GM12873 (cell line): ENCODE data around the gene TMA7B.

Experiments
- CTCF ChIP-seq: IDR thresholded peaks from 2 replicates; pipeline ENCODE4 v1.5.1; 2012; ENCODE audit warnings: low read depth, mild to moderate bottlenecking, moderate library complexity, low read length, control low read depth; ENCODE audit not compliant: insufficient read depth; ENCODE audit errors: missing control alignments

TMA7B gene

DNA sequence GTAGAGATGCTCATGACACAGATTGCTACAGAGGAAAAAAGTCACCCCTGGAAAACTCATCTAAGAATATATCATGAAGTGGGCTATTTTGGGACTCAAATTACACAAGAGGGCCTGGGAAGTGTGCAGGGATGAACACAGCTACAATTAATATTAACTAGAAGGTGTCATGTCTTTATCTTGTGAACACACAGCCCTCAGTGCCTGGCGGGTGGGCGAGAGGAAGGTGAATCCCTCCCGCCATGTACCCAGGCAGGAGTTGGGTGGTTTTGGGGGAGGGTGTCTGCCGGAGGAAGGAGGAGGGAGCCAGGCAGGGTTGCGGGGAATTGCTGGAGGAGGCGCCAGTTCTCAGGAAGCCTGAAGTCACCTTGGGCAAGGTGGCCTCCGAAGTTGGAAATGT is 29.4 kb downstream of the TMA7B start:
- no peak for TF ChIP-seq CTCF

DNA sequence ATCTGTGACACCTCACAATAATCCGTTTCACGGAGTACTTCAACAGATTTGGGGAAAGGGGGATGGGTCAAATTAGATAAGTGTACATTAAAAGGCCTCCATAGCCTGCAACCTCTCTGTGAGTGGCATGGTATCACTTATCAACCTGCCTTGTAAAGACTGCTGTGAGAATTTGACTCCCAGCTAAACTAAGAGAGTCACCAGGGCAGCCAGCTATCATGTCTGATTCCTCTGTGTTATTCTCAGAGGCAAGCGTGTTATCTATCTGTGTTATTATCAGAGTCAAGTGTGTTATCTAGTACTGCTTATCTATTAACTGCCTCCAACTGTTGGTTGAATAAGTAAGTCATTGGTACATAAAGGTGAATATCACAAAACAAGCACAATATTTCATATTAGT is 30.5 kb downstream of the TMA7B start:
- TF ChIP-seq CTCF: no peak

DNA sequence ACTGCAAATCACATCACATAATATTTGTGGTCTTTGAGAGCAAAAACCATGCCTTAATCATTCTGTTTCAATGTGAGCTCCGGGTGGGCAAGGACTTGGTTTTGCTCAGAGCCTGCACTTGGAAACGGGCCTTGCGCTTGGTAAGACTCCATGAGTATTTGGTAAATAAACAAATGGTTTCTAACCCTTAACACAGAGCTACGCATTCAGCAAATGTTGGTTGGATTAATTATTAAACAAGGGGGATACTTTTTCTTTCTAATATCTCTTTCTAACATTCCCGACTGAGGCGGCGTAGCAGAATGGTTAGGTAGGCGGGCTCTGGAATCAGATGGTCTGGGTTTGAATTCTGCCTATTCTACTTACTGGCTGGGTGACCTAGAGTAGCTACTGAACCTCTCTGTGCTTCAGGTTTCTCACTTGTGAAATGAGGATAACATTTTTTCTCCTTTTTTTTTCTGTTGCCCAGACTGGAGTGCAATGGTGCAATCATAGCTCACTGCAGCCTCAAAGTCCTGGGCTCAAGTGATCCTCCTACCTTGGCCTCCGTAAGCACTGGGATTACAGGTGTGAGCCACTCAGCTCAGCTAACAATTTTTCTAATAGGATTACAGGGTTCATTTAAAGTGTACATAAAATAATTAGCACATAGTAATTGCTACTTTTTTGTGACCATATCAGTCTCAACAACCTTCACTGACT is 31.1 kb downstream of the TMA7B start:
- TF ChIP-seq CTCF: no peak

DNA sequence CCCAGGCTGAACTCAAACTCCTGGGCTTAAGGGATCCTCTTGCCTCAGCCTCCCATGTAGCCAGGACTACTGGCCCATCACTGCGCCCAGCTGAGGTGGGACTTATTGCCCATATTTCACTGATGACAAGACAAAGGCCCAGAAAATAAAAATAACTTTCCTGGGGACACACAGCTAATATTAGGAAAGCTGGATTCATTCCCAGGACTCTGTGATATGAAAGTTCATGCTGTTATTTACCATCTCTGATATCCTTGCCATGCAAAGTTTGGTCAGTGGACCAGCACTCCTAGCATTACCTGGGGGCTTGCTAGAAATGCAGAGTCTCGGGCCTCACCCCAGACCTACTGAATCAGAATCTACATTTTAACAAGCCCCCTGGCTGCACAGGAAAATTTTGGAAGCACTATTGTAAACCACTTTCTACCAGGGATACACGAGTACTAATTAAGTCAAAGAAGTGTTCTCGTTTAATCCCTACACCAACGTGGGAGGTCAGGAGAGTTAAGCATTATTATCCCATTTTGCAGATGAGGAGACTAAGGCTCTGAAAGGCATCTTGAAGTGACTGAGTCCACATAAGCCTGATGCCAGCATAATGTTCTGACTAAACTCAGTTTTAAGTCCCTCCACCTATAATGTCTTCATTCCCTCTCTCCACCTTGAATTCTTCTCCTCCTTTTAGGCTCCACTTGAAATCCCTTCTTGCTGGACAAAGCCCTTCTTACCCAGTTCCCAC is 32.1 kb downstream of the TMA7B start:
- no peak for TF ChIP-seq CTCF

GRCh38 chr22:39994041-39994565 is 33.9 kb downstream of the TMA7B start:
- TF ChIP-seq CTCF: no peak

GRCh38 chr22:39994566-39995392 is 34.6 kb downstream of the TMA7B start, which contains the start of gene FAM83F:
Gene FAM83F, plus strand, starts transcription at chr22:39994954. Its CDS starts 89 bp downstream, at chr22:39995043.
- no peak for TF ChIP-seq CTCF
